Cortex of kidney (tissue), 1 donor: Measurements from ENCODE around the gene CPED1.
"Not testable (repeated sequence)": the region's sequence is repeated elsewhere in the genome, so short reads cannot be mapped to it uniquely, and the experiment has no call there.

Experiments used
- DNase-seq: peaks from one replicate; lab custom pipeline; 2025; lab: John Stamatoyannopoulos, UW

CPED1 gene

DNA sequence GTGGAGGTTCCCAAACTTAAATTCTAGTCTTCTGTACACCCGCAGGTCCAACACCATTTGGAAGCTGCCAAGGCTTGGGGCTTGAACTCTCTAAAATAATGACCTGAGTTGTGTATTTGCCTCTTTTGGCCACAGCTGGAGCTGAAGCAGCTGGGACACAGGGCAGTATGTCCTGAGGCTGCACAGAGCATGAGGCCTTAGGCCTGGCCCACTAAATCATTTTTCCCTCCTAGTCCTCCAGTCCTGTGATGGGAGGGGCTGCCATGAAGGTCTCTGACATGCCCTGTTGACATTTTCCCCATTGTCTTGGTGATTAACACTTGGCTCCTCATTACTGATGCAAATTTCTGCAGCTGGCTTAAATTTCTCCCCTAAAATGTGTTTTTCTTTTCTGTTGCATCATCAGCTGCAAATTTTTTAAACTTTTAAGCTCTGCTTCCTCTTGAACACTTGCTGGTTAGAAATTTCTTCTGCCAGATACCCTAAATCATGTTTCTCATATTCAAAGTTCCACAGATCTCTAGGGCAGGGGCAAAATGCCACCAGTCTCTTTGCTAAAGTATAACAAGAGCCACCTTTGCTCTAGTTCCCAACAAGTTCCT lies 296.7 kb downstream of the CPED1 start:
- no peak for DNase-seq

DNA sequence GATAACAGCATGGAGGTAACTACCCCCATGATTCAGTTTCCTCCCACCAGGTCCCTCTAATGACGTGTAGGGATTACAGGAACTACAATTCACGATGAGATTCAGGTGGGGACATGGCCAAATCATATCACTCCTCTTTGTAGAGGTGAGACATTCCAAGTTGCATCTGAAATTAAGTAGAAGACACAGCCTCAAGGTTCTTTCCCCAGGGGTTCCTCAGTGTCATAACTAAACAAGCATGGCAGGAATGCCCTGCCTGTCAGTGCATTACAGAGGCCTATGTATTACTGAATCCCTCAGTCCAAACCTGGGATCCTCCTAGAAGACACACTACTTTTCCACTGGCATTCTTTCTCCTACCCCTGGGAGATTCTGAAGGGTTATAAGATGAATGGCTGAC lies 297.7 kb downstream of the CPED1 start:
- DNase-seq: no peak

DNA sequence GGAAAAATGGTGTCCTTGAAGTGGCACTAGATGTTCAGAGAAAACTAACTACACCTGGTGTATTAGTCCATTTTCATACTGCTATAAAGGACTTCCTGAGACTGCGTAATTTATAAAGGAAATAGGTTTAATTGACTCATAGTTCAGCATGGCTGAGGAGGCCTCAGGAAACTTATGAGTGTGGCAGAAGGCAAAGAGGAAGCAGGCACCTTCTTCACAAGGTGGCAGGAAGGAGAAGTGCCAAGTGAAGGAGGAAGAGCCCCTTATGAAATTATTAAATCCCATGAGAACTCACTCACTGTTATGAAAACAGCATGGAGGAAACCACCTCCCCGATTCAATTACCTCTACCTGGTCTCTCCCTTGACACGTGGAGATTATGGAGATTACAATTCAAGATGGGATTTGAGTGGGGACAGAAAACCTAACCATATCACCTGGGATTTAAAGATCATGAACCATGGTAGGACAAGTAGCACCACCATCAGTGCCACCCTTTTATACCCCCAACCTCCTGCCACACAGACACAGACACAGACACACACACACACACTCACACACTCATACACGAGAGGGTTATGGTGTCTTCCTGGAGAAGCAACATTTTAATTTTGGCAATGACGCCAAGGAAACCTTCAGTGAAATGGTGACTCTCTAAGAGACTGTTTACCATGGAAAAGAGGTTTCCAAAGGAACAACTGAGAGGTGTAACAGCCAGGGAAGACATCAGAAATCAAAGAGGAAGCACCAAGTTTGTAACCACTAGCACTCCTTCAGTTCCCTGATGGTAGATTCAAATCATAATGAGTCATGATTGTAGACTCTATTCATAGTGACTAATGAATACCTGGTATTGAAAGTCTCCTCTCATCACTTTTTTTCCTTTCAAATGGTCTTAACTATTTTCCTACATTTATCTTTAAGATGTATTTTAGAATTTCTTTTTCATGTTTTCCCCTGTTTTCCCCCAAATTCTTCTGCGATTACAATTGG lies 298.5 kb downstream of the CPED1 start:
- DNase-seq: no peak

DNA sequence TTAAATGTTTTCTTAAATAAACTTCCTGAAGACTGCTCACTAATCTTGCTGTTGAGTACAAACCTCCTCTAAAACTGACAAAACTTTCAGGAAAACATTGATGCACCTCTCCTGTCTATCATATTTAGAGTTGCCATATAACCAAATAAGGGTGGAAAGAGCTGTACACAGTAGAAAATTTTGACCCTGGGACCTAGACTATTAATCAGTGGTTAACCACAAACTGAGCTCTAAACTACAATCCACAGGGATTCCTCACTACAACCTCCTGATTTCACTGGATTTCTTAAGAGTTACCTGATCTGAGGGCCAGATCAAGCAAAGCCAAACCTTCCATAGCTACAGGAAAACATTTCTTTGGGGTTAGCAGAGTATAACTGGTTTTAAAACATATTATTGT lies 300.4 kb downstream of the CPED1 start:
- no peak for DNase-seq

DNA sequence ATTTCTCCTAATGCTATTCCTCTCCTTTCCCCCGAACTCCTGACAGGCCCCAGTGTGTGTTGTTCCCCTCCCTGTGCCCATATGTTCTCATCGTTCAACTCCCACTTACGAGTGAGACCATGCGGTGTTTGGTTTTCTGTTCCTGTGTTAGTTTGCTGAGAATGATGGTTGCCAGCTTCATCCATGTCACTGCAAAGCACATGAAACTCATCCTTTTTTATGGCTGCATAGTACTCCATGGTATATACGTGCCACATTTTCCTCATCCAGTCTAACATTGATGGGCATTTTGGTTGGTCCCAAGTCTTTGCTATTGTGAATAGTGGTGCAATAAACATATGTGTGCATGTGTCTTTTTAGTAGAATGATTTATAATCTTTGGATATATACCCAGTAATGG lies 301.4 kb downstream of the CPED1 start:
- not testable (repeated sequence) for DNase-seq

DNA sequence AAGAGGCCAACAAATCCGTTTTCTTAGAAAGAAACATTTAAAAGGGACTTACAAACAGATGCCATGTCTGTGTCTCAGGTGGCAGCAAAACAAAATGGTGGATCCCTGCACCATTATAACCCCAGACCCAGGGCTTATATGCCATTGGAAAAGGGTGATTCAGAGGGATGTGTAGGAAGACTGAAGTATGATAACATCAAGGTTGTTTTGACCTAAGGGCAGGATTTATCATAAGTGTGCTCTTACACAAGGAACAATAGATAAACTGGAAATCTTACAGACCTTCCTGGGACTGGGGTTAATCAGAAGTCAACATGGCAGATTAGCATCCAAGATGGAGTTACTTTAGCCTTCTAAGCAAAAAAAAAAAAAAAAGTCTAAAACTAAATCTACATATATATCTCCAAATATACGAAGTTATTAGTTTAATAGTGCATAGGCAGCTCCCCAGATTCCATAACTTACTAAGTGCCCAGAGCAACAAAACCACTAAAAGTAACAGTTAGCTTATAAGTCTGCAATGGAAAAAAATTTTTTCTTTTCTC lies 306.0 kb downstream of the CPED1 start:
- DNase-seq: no peak

DNA sequence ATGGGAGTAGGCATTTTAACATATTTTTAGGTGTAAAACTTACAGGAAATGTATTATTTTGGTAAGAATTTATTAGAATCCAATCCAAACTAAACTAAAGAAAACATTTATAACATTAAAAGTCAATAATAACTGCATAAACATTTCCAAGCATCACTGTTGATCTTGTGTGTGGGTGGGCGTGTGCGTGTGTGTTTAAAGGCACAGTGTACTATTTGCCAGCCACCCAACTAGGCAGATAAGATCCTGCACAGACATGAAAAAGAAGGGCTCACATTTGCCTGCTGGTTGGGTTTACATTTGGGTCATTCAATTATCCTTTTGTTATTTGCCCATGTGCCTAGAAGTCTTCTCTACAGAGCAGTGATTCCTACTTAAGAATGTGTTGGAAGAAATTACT lies 309.3 kb downstream of the CPED1 start:
- DNase-seq: no peak

DNA sequence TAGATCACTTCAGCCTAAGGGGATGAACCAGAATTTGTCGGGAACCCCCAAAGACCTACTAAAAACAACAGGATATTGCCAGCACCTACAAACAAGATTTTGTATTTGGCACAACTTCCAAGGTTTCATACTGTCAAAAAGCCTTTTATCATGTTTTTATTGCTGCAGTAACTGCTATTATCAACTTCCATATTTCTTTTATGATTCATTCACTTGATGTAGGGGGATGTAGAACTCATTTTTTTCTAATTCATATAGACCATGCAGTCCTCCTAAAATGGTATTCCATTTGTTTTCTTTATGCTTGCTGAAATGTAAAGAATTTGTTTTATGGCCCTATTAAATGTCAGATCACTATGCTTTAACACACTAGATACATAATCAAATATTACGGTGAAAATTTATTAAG lies 310.3 kb downstream of the CPED1 start:
- no peak for DNase-seq

DNA sequence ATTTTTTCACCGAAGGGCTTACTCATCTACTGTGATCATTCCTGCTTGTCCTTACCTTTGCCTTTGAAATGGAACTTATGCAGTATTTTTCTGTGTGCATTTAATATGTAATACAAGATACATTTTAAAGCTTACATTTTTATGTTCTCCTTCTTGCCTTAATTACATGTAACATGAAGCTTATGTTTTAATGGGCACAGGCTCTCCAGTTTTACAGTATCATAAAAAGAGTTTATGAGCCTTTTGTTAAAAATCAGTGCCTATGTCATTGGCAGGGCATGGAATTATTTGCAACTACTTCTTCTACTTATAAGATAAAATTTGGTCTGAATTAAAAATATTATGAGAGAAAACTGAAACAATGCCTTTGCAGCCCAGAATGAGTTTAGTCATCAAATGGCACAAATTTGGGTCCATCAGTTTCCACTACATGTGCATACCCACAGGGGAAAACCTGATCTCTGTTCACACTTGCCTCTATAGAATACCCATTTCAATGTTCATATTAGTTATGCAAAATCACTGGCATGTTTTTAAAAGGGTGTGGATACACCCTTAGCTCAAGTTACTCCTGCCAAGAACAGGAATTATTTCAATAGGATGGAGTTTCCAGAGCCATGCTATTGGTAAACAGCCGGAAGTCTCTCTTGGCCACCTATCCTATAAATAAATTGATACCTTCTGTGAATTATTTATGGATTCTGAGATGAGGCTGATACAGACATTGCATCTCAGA lies 312.3 kb downstream of the CPED1 start:
- no peak for DNase-seq

DNA sequence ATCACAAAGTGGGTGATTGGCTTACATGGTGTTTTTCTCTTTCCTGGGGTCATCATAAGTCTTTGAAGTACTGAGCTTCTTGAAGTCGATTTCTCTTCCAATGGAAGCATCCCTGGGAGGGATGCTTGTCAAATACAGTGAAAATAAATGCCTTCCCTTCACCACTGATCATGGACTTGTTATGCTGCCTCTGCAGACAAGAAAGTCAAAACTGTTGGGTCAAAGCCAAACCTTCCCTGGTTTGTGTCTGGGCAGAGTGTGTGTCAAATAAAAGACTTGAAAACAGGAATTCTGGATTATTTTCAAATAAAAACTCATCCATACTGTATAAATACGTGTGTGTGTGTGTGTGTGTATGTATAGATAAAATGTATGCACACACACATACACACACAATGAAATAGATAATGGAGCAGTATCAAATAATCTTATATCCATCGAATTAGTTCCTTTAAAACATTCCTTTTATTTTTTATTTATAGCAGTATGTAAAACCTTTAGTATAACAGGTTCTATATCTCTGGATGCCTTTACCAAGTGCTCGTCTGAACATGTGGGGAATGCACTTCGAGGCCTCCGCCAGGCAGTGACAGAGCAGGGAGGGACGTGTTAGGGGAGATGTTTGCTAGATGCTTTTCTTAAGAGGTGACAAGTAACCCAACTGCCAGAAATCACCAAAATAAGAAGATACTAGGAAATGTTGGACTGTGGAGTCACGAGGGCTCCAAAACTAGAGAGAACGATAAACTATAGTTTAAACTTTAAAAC lies 313.1 kb downstream of the CPED1 start:
- DNase-seq: no peak

DNA sequence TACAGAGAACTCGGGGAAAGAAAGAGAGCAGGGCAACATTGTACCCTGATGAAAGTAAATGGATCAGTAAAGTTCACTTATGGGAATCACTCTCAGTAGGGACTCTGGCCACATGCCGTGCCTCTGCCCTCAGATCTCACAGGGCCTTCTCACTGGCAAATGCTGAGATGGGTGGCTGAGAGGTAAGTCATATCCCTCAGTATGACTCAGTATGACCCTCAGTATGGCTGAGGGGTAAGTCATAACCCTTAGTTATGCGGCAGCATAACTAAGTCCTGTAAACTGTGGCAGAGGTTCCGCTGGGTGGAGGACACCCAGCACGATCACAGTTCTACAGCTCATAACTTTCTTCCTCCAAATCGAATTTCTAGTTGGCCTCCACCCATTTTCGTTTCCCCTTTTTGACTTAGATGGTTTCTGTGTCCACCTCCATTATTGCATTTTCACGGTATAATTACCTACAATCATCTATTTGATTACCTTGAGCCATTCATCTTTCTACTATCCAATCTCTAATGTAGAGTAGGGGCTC lies 313.8 kb downstream of the CPED1 start:
- DNase-seq: no peak

DNA sequence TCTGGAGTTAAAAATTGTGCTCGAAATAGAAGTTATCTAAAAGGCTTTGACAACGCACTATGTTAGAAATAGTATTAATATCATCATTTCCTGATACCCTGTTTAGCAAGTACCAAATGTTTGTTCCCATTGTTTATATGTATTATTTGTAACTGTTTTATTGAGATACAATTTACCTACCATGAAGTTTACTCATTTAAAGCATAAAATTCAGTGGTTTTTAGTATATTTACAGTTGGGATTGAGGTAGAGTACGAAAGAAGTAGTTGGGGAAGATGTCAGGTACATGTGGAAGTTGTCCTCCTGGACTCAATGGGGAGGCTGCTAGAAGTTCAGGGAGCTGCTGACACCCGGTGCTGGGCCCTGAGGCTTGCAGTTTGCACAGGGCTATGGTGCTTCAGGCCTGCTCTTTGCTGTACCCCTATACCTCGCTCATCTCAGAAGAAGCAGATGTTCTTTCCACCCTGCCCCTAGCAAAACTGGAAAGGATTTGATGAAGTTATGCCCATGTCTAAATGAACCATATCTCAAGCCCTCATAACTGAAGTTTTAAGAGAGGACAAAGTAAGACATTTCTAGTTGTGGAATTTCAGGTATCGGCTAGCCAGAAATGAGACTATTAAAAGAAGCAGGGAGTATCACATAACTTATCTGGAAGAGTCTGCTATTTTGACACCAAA lies 315.1 kb downstream of the CPED1 start:
- DNase-seq: no peak

DNA sequence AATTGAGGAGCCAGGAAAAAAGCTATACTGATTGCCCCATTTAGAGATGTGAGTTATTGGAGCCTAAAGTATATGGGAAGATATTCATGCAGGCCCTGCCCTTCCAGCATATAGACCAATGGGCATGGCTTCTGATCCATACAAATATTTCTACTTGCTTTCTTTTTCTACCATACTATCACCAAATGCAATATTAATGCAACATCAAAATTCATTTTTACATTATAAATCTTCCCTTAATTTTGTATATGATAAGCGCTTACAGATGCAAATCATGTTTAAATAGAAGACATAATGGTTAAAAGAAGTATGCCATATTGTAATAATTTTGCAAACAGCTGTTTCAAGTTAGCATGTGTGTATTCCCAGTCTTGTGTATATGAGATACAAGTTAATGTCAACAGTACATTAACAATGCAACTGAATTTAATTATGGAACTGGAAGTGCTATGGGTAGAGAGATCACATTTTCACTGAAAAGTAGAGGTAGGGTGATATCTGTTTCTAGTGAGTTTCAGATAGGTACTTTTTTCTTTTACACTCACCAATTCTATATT lies 315.7 kb downstream of the CPED1 start:
- no peak for DNase-seq

DNA sequence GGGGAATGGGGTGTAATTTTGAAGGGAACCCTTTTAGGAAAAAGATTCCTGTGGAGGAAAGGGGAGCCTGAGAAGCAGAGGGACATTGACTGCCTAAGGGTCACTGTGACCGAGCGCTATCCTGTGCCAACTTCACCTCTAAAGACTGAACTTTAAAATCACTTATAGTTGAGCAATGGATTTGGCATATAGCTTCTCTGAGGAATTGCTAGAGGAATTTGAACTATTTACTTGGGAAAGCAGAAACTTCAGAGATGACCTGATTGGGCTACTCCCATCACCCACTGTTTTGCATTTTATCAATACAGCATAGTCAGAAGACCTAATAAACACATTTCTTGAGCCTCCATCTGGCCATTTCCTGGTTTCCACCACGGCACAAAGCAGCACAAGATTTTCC lies 316.6 kb downstream of the CPED1 start:
- DNase-seq: no peak

DNA sequence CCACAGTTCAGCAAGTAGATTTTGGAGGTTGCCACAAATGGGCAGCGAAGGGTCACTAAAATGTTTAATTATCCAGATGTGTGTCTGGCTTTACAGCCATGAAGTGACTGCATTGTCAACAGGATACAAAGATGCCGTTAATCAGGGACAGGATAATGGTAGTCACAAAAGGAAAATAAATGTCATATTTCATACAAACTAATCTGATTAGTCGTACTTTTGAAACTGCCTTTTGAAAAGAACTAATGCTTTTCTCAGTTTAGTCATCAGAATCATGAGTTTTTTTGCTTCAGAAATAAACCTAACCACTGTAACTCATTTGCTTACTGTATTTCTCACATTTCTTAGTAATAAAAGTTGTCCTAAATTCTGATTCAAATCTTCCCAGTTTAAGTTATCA lies 318.1 kb downstream of the CPED1 start:
- DNase-seq: no peak

DNA sequence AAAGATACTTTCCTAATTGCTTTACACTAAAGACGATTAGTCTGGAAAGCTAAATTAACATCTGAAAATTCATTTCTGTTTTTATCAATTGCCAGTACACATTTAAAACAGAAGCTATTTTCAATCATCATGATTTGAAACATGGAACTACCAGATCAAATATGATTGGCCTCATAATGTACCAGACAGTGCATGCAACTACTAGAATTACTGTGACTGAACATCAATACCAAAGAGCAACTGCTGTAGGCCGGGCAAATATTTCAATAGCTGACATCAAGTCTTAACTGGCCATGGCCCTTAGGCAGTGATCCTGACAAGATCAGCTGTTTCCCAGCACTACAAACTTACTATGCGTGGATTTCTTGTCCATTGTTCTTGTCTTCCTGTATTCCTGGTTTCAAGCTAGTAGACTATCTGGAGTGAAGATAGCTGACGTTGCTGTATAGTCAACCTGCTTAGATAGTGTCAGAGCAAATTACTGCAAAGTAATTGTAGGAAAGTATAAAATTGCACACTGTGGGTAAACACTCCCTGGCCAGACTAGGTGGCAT lies 318.6 kb downstream of the CPED1 start:
- DNase-seq: no peak

DNA sequence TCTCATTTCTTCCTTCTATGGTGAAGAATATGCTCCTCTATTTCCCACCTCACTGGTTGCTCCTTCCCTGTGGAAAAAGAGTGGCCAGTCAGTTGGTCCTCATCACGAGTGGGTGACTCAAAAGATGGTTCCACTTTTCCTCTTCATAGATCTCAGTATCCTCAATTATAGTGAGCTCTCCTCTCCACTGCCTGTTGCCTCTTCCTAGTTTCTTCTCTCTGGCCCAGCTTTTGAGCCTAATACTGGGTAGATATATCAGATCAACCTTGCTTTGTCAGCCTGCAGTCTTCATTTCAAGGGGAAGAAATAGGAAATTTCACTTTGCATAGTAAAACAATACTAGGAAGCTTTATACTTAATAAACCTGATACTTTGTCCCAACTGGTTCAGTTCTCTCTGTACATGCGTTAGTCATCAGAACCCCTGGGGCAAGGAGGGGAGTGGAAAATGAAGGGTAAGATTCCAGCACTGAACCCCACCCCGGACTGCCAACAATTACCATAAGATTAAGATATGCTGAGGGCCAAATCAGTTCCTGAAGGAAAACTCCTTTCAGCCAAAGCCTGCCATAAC lies 324.8 kb downstream of the CPED1 start:
- no peak for DNase-seq

DNA sequence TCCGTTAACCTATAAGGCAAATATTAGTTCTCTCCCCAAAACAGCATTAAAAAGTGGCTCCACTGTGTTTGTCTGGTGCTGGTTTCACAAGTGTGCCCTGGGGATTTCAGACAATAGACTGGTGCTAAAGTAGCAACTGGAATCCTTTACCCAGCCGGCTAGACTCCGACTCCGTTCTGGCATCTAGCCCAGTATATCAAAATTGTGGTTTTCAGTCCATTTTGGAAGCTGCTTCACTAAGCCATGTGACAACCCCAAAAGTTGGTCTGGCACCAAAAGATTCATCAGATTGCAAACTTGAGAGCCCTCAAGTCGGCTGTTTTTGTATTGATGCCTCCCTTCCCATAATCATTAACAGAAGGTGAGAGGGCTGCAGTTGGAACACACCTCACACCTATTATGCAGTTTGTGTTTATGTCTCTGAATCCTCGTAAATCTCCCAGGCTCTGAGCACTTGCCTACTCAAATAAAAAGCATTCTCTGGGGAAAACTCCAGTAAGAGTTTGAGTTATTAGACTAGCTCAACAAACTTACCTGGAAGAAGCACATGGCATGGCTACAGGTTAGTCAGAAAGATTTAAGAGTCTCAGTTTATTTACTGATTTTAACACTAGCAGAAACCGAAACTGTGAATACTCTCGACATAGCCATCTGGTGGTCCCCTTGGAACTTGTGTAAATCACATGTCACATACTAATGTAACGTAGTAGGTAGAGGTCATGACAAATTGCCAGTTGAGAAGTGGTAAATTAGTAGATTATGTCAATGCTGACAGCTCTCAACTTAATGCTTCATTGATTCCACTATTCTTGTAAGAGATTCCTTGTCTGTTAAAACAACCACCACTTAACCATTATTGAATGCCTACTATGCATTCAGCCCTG lies 325.5 kb downstream of the CPED1 start:
- DNase-seq: no peak

DNA sequence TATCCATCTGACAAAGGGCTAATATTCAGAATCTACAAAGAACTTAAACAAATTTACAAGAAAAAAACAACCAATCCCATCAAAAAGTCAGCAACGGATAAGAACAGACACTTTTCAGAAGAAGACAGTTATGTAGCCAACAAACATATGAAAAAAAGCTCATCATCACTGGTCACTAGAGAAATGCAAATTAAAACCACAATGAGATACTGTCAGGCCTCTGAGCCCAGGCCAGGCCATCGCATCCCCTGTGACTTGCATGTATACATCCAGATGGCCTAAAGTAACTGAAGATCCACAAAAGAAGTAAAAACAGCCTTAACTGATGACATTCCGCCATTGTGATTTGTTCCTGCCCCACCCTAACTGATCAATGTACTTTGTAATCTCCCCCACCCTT lies 326.7 kb downstream of the CPED1 start:
- DNase-seq: not testable (repeated sequence)
